AG10803 (cell line): Measurements from ENCODE around the gene NPHP1.

Experiments
- DNase-seq: peaks from one replicate; pipeline ENCODE4 v3.0.0; 2010; ENCODE audit warnings: low read depth
- H3K4me3 ChIP-seq: 2 replicates; pipeline ENCODE4 v1.5.1; 2011; ENCODE audit warnings: mild to moderate bottlenecking, low read length, control low read depth
- CTCF ChIP-seq: conservative IDR thresholded peaks from 2 replicates; pipeline ENCODE4 v1.5.1; 2011; ENCODE audit warnings: mild to moderate bottlenecking, low read length, control low read depth, inconsistent platforms

Gene NPHP1

GRCh38 chr2:110153416-110153815, 51.4 kb downstream of the NPHP1 start:
- TF ChIP-seq CTCF: no peak
- DNase-seq: no peak
- H3K4me3 ChIP-seq: no peak overlapping the region

- no peak overlapping the region for H3K4me3 ChIP-seq
- TF ChIP-seq CTCF: no peak
- DNase-seq: no peak
Measured at GRCh38 chr2:110152943-110153342, 51.9 kb downstream of the NPHP1 start.

GRCh38 chr2:110149330-110150220, 55.2 kb downstream of the NPHP1 start:
- H3K4me3 ChIP-seq: no peak overlapping the region
- DNase-seq: peak; percentile 40
- TF ChIP-seq CTCF: no peak

- DNase-seq: no peak
Measured at GRCh38 chr2:110146945-110147332, 57.9 kb downstream of the NPHP1 start.

GRCh38 chr2:110146183-110146944, 58.4 kb downstream of the NPHP1 start:
- TF ChIP-seq CTCF: no peak
- no peak overlapping the region for H3K4me3 ChIP-seq
- DNase-seq: no peak

More at GRCh38 chr2:110146945-110147332, 57.9 kb downstream of the NPHP1 start:
- no peak for TF ChIP-seq CTCF
- no peak overlapping the region for H3K4me3 ChIP-seq

GRCh38 chr2:110143982-110144381, 60.8 kb downstream of the NPHP1 start:
- no peak for TF ChIP-seq CTCF
- no peak overlapping the region for H3K4me3 ChIP-seq
- DNase-seq: no peak
